OCI-LY1 (cell line): ENCODE measurements around the gene TMLHE.
"Not testable (repeated sequence)": the region's sequence is repeated elsewhere in the genome, so short reads cannot be mapped to it uniquely, and the experiment has no call there.

Source experiments
- H2AFZ ChIP-seq: fragments of 200-600 bp; sonication (generic), shearing (Covaris generic); 2 replicates; pipeline ENCODE4 v1.6.0; 2014; ENCODE audit warnings: antibody characterized with exemption, mild to moderate bottlenecking, low read length
- H3F3A ChIP-seq: fragments of 200-600 bp; sonication (generic), shearing (Covaris generic); 2 replicates; pipeline ENCODE4 v1.6.0; 2014; ENCODE audit warnings: mild to moderate bottlenecking, antibody characterized with exemption, low read length, moderate library complexity; ENCODE audit not compliant: insufficient read depth
- H3K27ac ChIP-seq: fragments of 200-600 bp; sonication (generic); 2 replicates; pipeline ENCODE4 v1.5.1; 2014; ENCODE audit warnings: low read length, mixed run types, mild to moderate bottlenecking, low read depth; ENCODE audit not compliant: poor library complexity, severe bottlenecking
- H3K27me3 ChIP-seq: fragments of 200-600 bp; sonication (generic); 2 replicates; pipeline ENCODE4 v1.6.0; 2014; ENCODE audit warnings: antibody characterized with exemption, mild to moderate bottlenecking, low read length, moderate library complexity; ENCODE audit not compliant: insufficient read depth
- H3K36me3 ChIP-seq: fragments of 200-600 bp; sonication (generic); 2 replicates; pipeline ENCODE4 v1.6.1; 2014; ENCODE audit warnings: mild to moderate bottlenecking, antibody characterized with exemption, low read length, moderate library complexity, mixed read lengths; ENCODE audit not compliant: insufficient read depth
- H3K4me1 ChIP-seq: fragments of 200-600 bp; sonication (generic); 2 replicates; pipeline ENCODE4 v1.5.1; 2014; ENCODE audit warnings: mild to moderate bottlenecking, low read length, moderate library complexity; ENCODE audit not compliant: insufficient read depth, severe bottlenecking
- H3K4me2 ChIP-seq: fragments of 200-600 bp; sonication (generic), shearing (Covaris generic); 2 replicates; pipeline ENCODE4 v1.6.1; 2014; ENCODE audit warnings: low read length
- H3K4me3 ChIP-seq: fragments of 200-600 bp; sonication (generic); 2 replicates; pipeline ENCODE4 v1.5.1; 2014; ENCODE audit warnings: low read length, low read depth, mild to moderate bottlenecking, mixed read lengths; ENCODE audit not compliant: poor library complexity, severe bottlenecking
- H3K79me2 ChIP-seq: fragments of 200-600 bp; shearing (Covaris generic); 2 replicates; pipeline ENCODE4 v1.6.1; 2016; ENCODE audit warnings: mixed run types, low read length, mixed read lengths; ENCODE audit not compliant: insufficient read depth
- H3K9ac ChIP-seq: fragments of 200-600 bp; sonication (generic), shearing (Covaris generic); 2 replicates; pipeline ENCODE4 v1.6.1; 2014; ENCODE audit warnings: mild to moderate bottlenecking, low read length, mixed read lengths
- H3K9me2 ChIP-seq: fragments of 200-600 bp; sonication (generic), shearing (Covaris generic); 2 replicates; pipeline ENCODE4 v1.6.1; 2014; ENCODE audit warnings: low read depth, mild to moderate bottlenecking, low read length, mixed read lengths
- H3K9me3 ChIP-seq: fragments of 200-600 bp; shearing (Covaris generic); 2 replicates; pipeline ENCODE4 v1.6.1; 2014; ENCODE audit warnings: low read length, mixed read lengths
- H4K20me1 ChIP-seq: fragments of 200-600 bp; sonication (generic), shearing (Covaris generic); 2 replicates; pipeline ENCODE4 v1.6.0; 2016; ENCODE audit warnings: mild to moderate bottlenecking, low read length; ENCODE audit not compliant: insufficient read depth
- CTCF ChIP-seq: fragments of 200-600 bp; sonication (generic), shearing (Covaris generic); IDR thresholded peaks from 2 replicates; pipeline ENCODE4 v1.5.1; 2017; ENCODE audit warnings: mild to moderate bottlenecking, antibody characterized with exemption, low read length, moderate library complexity, mixed read lengths
- EZH2 ChIP-seq: fragments of 200-600 bp; sonication (generic), shearing (Covaris generic); IDR thresholded peaks from 2 replicates; pipeline ENCODE4 v1.8.0; 2017; ENCODE audit warnings: borderline replicate concordance, mixed run types, mild to moderate bottlenecking, antibody characterized with exemption, low read length, moderate library complexity, mixed read lengths

TMLHE gene

GRCh38 chrX:155505296-155505695 is 107.5 kb downstream of the TMLHE start:
- Histone ChIP-seq H3K27me3 (no peaks in the 10 kb centered on the region), H2AFZ (no peak overlapping the region), H3K4me2 (no peak overlapping the region), H3K9me2 (no peaks in the 10 kb centered on the region), H3K9me3 (no peaks in the 10 kb centered on the region), H3K4me1 (no peaks in the 10 kb centered on the region), H4K20me1 (no peaks in the 10 kb centered on the region), H3K4me3 (no peak overlapping the region), H3K79me2 (no peaks in the 10 kb centered on the region), H3K36me3 (no peaks in the 10 kb centered on the region), H3K9ac (no peak overlapping the region), H3K27ac (no peak overlapping the region), H3F3A (no peaks in the 10 kb centered on the region)
- no peak for TF ChIP-seq EZH2
- TF ChIP-seq CTCF = no peak

GRCh38 chrX:155495134-155495533 is 117.6 kb downstream of the TMLHE start:
- not testable (repeated sequence) for H3K27me3 ChIP-seq, H3K79me2 ChIP-seq, H3K4me1 ChIP-seq, H3K9me3 ChIP-seq, H3K4me3 ChIP-seq, H3K4me2 ChIP-seq, H3K36me3 ChIP-seq, H3K27ac ChIP-seq, H2AFZ ChIP-seq, H3K9ac ChIP-seq, H4K20me1 ChIP-seq, H3F3A ChIP-seq, H3K9me2 ChIP-seq

- H3K27ac ChIP-seq = not testable (repeated sequence)
Observed at GRCh38 chrX:155491421-155491820, 121.3 kb downstream of the TMLHE start.

GRCh38 chrX:155477136-155477535 is 135.6 kb downstream of the TMLHE start:
- not testable (repeated sequence) for H3K4me2 ChIP-seq, H3K4me3 ChIP-seq, H3K4me1 ChIP-seq, H3K36me3 ChIP-seq, H3K9me2 ChIP-seq, H3K9ac ChIP-seq, H4K20me1 ChIP-seq, H3K9me3 ChIP-seq, H3K79me2 ChIP-seq, H3K27ac ChIP-seq, H3F3A ChIP-seq, H3K27me3 ChIP-seq, H2AFZ ChIP-seq

More at GRCh38 chrX:155491421-155491820, 121.3 kb downstream of the TMLHE start:
- H3K4me2 ChIP-seq, H3K27me3 ChIP-seq, H3F3A ChIP-seq, H3K9me3 ChIP-seq, H4K20me1 ChIP-seq, H3K4me3 ChIP-seq, H3K9me2 ChIP-seq, H3K9ac ChIP-seq, H3K4me1 ChIP-seq, H3K36me3 ChIP-seq, H2AFZ ChIP-seq, H3K79me2 ChIP-seq: not testable (repeated sequence)

GRCh38 chrX:155466269-155466938 is 146.3 kb downstream of the TMLHE start:
- H4K20me1 ChIP-seq, H3K9ac ChIP-seq, H3K4me3 ChIP-seq, H3K27me3 ChIP-seq, H3K27ac ChIP-seq, H3K79me2 ChIP-seq, H3K4me2 ChIP-seq, H3K36me3 ChIP-seq, H3F3A ChIP-seq, H3K4me1 ChIP-seq, H3K9me3 ChIP-seq, H2AFZ ChIP-seq, H3K9me2 ChIP-seq: not testable (repeated sequence)

GRCh38 chrX:155460501-155460900 is 152.3 kb downstream of the TMLHE start:
- not testable (repeated sequence) for H4K20me1 ChIP-seq, H3K36me3 ChIP-seq, H3K79me2 ChIP-seq, H3K4me1 ChIP-seq, H3K4me2 ChIP-seq, H3K27me3 ChIP-seq, H3K27ac ChIP-seq, H2AFZ ChIP-seq, H3K9me2 ChIP-seq, H3K9ac ChIP-seq, H3F3A ChIP-seq, H3K9me3 ChIP-seq, H3K4me3 ChIP-seq

GRCh38 chrX:155458471-155458870 is 154.3 kb downstream of the TMLHE start, which contains the start of gene F8A3:
TSS of gene F8A3 (minus strand) at chrX:155458620. CDS start at chrX:155458600, 20 bp downstream.
- H3K9ac ChIP-seq, H3K9me3 ChIP-seq, H3K4me1 ChIP-seq, H3K79me2 ChIP-seq, H4K20me1 ChIP-seq, H3K27me3 ChIP-seq, H3F3A ChIP-seq, H2AFZ ChIP-seq, H3K4me3 ChIP-seq, H3K9me2 ChIP-seq, H3K4me2 ChIP-seq, H3K27ac ChIP-seq, H3K36me3 ChIP-seq: not testable (repeated sequence)
